Measurements from ENCODE around the gene OXSR1. TPM values are rescaled to one million over a fixed set of nuclear protein-coding genes. Genes with fewer than 3 reads are reported as not detected.

OXSR1 gene
- total and polyA plus RNA-seq, 2 experiments from 2014 or later = 16.0 to 41.1 TPM

DNA sequence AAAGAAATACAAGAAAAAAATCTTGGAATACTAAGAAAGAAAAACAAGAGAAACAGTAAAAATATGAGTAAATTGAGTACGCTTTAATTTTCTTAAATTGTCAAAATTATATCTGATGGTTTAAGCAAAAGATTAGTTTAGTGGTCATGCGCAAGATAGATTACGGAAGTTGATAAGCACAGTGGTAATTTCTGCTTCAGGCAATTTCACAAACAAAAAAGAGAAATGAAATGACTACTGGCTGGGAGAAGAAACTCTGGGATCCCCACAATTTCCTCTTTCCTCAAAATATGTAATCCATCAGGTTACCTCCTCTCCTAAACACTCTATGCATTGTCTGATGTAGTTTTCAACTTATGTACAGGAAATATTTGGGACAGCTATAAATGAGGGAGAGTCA lies 17.9 kb upstream of the OXSR1 start:
- no peak for DNase-seq (ENCODE audit: low spot score)
- H3K36me3 ChIP-seq (ENCODE audit: insufficient read depth) = no peaks in the 10 kb centered on the region
- Mint-ChIP-seq H3K4me3 (no peak overlapping the region), H3K4me1 (no peaks in the 10 kb centered on the region), H3K9me3 (peaks cover 6% of the 10 kb centered on the region; the same call in 1 of the 3 replicates), H3K27me3 (ENCODE audit: insufficient read depth, low read depth, poor library complexity) (no peaks in the 10 kb centered on the region), H3K27ac (no peak overlapping the region), H3K36me3 (ENCODE audit: low read depth) (0 out of 3 replicates have a peak, but pooled peaks cover 2% of the 10 kb centered on the region)
- no peaks in the 10 kb centered on the region for H4K20me1 ChIP-seq (replicated peaks; ENCODE audit: insufficient read depth)
- no peaks in the 10 kb centered on the region for H3F3A ChIP-seq (replicated peaks; ENCODE audit: low read depth)
- no peaks in the 10 kb centered on the region for H3K79me2 ChIP-seq (replicated peaks; ENCODE audit: insufficient read depth)
- no peaks in the 10 kb centered on the region for H3K27me3 ChIP-seq (ENCODE audit: insufficient read depth)
- H3K27ac ChIP-seq (ENCODE audit: low read depth) = no peak overlapping the region
- H3K4me3 ChIP-seq = no peak overlapping the region
- H3K9me2 ChIP-seq (ENCODE audit: insufficient read depth) = peaks cover 10% of the 10 kb centered on the region
- no peak for ATAC-seq
- H3K4me2 ChIP-seq = no peak overlapping the region
- TF ChIP-seq, protein P1, sequence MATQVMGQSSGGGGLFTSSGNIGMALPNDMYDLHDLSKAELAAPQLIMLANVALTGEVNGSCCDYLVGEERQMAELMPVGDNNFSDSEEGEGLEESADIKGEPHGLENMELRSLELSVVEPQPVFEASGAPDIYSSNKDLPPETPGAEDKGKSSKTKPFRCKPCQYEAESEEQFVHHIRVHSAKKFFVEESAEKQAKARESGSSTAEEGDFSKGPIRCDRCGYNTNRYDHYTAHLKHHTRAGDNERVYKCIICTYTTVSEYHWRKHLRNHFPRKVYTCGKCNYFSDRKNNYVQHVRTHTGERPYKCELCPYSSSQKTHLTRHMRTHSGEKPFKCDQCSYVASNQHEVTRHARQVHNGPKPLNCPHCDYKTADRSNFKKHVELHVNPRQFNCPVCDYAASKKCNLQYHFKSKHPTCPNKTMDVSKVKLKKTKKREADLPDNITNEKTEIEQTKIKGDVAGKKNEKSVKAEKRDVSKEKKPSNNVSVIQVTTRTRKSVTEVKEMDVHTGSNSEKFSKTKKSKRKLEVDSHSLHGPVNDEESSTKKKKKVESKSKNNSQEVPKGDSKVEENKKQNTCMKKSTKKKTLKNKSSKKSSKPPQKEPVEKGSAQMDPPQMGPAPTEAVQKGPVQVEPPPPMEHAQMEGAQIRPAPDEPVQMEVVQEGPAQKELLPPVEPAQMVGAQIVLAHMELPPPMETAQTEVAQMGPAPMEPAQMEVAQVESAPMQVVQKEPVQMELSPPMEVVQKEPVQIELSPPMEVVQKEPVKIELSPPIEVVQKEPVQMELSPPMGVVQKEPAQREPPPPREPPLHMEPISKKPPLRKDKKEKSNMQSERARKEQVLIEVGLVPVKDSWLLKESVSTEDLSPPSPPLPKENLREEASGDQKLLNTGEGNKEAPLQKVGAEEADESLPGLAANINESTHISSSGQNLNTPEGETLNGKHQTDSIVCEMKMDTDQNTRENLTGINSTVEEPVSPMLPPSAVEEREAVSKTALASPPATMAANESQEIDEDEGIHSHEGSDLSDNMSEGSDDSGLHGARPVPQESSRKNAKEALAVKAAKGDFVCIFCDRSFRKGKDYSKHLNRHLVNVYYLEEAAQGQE (IDR thresholded peaks at IDR 0.05; ENCODE audit: unreplicated experiment) = no peak
- TF ChIP-seq ZNF331 (CRISPR knock-in tag; IDR thresholded peaks at IDR 0.05; ENCODE audit: low read depth) (no peak), CREB1 (CRISPR knock-in tag; IDR thresholded peaks at IDR 0.05; ENCODE audit: low read depth) (no peak)
- no peak overlapping the region for H2AFZ ChIP-seq
- no peaks in the 10 kb centered on the region for H3K4me1 ChIP-seq (ENCODE audit: insufficient read depth)

DNA sequence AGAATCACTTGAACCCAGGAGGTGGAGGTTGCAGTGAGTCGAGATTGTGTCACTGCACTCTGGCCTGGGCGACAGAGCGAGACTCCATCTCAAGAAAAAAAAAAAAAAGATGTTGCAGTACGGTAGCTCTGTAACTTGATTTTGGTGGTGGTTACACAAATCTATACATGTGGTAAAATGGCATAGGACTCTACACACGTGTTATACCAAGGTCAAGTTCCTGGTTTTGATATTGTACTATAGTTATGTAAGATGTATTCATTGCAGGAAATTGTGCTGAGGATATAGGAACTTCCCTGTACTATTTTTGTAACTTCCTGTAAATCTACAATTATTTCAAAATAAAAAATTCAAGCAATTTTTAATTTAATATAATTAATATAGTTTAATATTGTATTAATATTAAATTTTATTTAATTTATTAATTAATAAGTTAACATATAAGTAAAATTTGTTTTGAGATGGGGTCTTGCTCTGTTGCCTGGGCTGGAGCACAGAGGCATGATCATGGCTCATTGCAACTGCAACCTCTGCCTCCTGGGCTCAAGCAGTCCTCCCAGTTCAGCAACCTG lies 16.9 kb upstream of the OXSR1 start:
- no peaks in the 10 kb centered on the region for H3K36me3 ChIP-seq (ENCODE audit: insufficient read depth)
- H3K4me2 ChIP-seq = no peak overlapping the region
- H3K79me2 ChIP-seq (replicated peaks; ENCODE audit: insufficient read depth) = no peaks in the 10 kb centered on the region
- peaks cover 10% of the 10 kb centered on the region for H3K9me2 ChIP-seq (ENCODE audit: insufficient read depth)
- H3K27ac Mint-ChIP-seq = no peak overlapping the region
- H3K4me3 ChIP-seq = no peak overlapping the region
- no peaks in the 10 kb centered on the region for H3K27me3 ChIP-seq (ENCODE audit: insufficient read depth)
- ATAC-seq = no peak
- no peaks in the 10 kb centered on the region for H3K36me3 Mint-ChIP-seq (ENCODE audit: low read depth)
- no peak overlapping the region for H3K4me3 Mint-ChIP-seq
- H3K27ac ChIP-seq (ENCODE audit: low read depth) = no peak overlapping the region
- no peak for DNase-seq (ENCODE audit: low spot score)
- no peaks in the 10 kb centered on the region for H3K4me1 ChIP-seq (ENCODE audit: insufficient read depth)
- H2AFZ ChIP-seq = no peak overlapping the region
- H3K4me1 Mint-ChIP-seq = peaks cover 4% of the 10 kb centered on the region; the same call in 1 of the 3 replicates
- no peaks in the 10 kb centered on the region for H3K27me3 Mint-ChIP-seq (ENCODE audit: insufficient read depth, low read depth, poor library complexity)
- H3F3A ChIP-seq (replicated peaks; ENCODE audit: low read depth) = no peaks in the 10 kb centered on the region
- no peaks in the 10 kb centered on the region for H4K20me1 ChIP-seq (replicated peaks; ENCODE audit: insufficient read depth)
- H3K9me3 Mint-ChIP-seq = peaks cover 6% of the 10 kb centered on the region; the same call in 1 of the 3 replicates
- TF ChIP-seq, protein P2, sequence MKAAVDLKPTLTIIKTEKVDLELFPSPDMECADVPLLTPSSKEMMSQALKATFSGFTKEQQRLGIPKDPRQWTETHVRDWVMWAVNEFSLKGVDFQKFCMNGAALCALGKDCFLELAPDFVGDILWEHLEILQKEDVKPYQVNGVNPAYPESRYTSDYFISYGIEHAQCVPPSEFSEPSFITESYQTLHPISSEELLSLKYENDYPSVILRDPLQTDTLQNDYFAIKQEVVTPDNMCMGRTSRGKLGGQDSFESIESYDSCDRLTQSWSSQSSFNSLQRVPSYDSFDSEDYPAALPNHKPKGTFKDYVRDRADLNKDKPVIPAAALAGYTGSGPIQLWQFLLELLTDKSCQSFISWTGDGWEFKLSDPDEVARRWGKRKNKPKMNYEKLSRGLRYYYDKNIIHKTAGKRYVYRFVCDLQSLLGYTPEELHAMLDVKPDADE (IDR thresholded peaks at IDR 0.05) = no peak
- TF ChIP-seq POLR2AphosphoS5 (IDR thresholded peaks at IDR 0.05; ENCODE audit: low read depth) (no peak), EZH2phosphoT487 (IDR thresholded peaks at IDR 0.05; ENCODE audit: unreplicated experiment) (no peak), CREB1 (CRISPR knock-in tag; IDR thresholded peaks at IDR 0.05; ENCODE audit: low read depth) (no peak)
- TF ChIP-seq, protein P3, sequence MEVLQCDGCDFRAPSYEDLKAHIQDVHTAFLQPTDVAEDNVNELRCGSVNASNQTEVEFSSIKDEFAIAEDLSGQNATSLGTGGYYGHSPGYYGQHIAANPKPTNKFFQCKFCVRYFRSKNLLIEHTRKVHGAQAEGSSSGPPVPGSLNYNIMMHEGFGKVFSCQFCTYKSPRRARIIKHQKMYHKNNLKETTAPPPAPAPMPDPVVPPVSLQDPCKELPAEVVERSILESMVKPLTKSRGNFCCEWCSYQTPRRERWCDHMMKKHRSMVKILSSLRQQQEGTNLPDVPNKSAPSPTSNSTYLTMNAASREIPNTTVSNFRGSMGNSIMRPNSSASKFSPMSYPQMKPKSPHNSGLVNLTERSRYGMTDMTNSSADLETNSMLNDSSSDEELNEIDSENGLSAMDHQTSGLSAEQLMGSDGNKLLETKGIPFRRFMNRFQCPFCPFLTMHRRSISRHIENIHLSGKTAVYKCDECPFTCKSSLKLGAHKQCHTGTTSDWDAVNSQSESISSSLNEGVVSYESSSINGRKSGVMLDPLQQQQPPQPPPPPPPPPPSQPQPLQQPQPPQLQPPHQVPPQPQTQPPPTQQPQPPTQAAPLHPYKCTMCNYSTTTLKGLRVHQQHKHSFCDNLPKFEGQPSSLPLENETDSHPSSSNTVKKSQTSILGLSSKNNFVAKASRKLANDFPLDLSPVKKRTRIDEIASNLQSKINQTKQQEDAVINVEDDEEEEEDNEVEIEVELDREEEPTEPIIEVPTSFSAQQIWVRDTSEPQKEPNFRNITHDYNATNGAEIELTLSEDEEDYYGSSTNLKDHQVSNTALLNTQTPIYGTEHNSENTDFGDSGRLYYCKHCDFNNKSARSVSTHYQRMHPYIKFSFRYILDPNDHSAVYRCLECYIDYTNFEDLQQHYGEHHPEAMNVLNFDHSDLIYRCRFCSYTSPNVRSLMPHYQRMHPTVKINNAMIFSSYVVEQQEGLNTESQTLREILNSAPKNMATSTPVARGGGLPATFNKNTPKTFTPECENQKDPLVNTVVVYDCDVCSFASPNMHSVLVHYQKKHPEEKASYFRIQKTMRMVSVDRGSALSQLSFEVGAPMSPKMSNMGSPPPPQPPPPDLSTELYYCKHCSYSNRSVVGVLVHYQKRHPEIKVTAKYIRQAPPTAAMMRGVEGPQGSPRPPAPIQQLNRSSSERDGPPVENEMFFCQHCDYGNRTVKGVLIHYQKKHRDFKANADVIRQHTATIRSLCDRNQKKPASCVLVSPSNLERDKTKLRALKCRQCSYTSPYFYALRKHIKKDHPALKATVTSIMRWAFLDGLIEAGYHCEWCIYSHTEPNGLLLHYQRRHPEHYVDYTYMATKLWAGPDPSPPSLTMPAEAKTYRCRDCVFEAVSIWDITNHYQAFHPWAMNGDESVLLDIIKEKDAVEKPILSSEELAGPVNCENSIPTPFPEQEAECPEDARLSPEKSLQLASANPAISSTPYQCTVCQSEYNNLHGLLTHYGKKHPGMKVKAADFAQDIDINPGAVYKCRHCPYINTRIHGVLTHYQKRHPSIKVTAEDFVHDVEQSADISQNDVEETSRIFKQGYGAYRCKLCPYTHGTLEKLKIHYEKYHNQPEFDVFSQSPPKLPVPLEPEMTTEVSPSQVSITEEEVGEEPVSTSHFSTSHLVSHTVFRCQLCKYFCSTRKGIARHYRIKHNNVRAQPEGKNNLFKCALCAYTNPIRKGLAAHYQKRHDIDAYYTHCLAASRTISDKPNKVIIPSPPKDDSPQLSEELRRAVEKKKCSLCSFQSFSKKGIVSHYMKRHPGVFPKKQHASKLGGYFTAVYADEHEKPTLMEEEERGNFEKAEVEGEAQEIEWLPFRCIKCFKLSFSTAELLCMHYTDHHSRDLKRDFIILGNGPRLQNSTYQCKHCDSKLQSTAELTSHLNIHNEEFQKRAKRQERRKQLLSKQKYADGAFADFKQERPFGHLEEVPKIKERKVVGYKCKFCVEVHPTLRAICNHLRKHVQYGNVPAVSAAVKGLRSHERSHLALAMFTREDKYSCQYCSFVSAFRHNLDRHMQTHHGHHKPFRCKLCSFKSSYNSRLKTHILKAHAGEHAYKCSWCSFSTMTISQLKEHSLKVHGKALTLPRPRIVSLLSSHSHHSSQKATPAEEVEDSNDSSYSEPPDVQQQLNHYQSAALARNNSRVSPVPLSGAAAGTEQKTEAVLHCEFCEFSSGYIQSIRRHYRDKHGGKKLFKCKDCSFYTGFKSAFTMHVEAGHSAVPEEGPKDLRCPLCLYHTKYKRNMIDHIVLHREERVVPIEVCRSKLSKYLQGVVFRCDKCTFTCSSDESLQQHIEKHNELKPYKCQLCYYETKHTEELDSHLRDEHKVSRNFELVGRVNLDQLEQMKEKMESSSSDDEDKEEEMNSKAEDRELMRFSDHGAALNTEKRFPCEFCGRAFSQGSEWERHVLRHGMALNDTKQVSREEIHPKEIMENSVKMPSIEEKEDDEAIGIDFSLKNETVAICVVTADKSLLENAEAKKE (CRISPR knock-in tag; IDR thresholded peaks at IDR 0.05) = no peak
